ENCODE measurements around the gene TTL. TPM values are rescaled to one million over a fixed set of nuclear protein-coding genes. Genes with fewer than 3 reads are reported as not detected.

The TTL gene
- polyA plus RNA-seq, 3 donors: 2.7 to 13.9 (median 5.4) TPM

GRCh38 chr2:112459372-112459771, 22.6 kb upstream of the TTL start:
- TF ChIP-seq CTCF (IDR thresholded peaks at IDR 0.05): no peak
- peaks cover 0 to 2% of the 10 kb centered on the region in 2 donors for H3K27me3 ChIP-seq (ENCODE audit: control insufficient read depth in 2 of 2, insufficient read depth in 2 of 2, low read length in 2 of 2)
- no peaks in the 10 kb centered on the region for H3K36me3 ChIP-seq (replicated peaks in 1 of 2; ENCODE audit: control insufficient read depth in 1 of 2, insufficient read depth in 2 of 2, low read length in 2 of 2)
- peaks cover 0 to 5% (median 5%) of the 10 kb centered on the region in 3 donors for H3K27me3 Mint-ChIP-seq (ENCODE audit: low read depth in 3 of 3)
- no peak overlapping the region for H3K9ac ChIP-seq (ENCODE audit: insufficient read depth, low read length, poor library complexity, severe bottlenecking)
- H3K9me3 Mint-ChIP-seq: peaks cover 0 to 6% (median 2%) of the 10 kb centered on the region in 7 donors
- intact Hi-C loops (cut with micrococcal nuclease): no loop called here
- H3K79me2 ChIP-seq (ENCODE audit: insufficient read depth, low read length): no peaks in the 10 kb centered on the region
- H3K4me2 ChIP-seq (replicated peaks; ENCODE audit: extremely low read depth, low read length, poor library complexity, severe bottlenecking): no peak overlapping the region
- no peak overlapping the region for H3K27ac ChIP-seq (ENCODE audit: low read depth in 1 of 2, low read length in 2 of 2)
- no peaks in the 10 kb centered on the region for H3K9me3 ChIP-seq (replicated peaks in 1 of 2; ENCODE audit: control insufficient read depth in 1 of 2, insufficient read depth in 1 of 2, low read length in 2 of 2)
- no peaks in the 10 kb centered on the region for H3K4me1 Mint-ChIP-seq
- H3K27ac Mint-ChIP-seq: no peak overlapping the region
- H3K36me3 Mint-ChIP-seq: no peaks in the 10 kb centered on the region
- no peak overlapping the region for H3K4me3 ChIP-seq (replicated peaks in 1 of 3; ENCODE audit: low read depth in 2 of 3, low read length in 3 of 3)
- no peaks in the 10 kb centered on the region for H4K20me1 ChIP-seq (ENCODE audit: insufficient read depth, low read length)
- H2AFZ ChIP-seq (ENCODE audit: insufficient read depth, low read depth, low read length, poor library complexity, severe bottlenecking): no peak overlapping the region
- no peak overlapping the region for H3K4me3 Mint-ChIP-seq
- no peaks in the 10 kb centered on the region for H3K4me1 ChIP-seq (ENCODE audit: control insufficient read depth in 1 of 2, insufficient read depth in 2 of 2, low read length in 2 of 2)
- 100% methylated on average over 1 of the region's 1 CpG for WGBS (ENCODE audit: insufficient coverage)
- no peak for DNase-seq

- Mint-ChIP-seq H3K36me3 (no peaks in the 10 kb centered on the region), H3K4me3 (no peak overlapping the region), H3K9me3 (peaks cover 0 to 6% (median 1%) of the 10 kb centered on the region in 7 donors), H3K4me1 (no peaks in the 10 kb centered on the region), H3K27me3 (ENCODE audit: low read depth in 3 of 3) (peaks cover 5 to 8% (median 6%) of the 10 kb centered on the region in 3 donors), H3K27ac (no peak overlapping the region)
- Histone ChIP-seq H3K9me3 (replicated peaks in 1 of 2; ENCODE audit: control insufficient read depth in 1 of 2, insufficient read depth in 1 of 2, low read length in 2 of 2) (no peaks in the 10 kb centered on the region), H3K79me2 (ENCODE audit: insufficient read depth, low read length) (no peaks in the 10 kb centered on the region), H3K27ac (ENCODE audit: low read depth in 1 of 2, low read length in 2 of 2) (no peak overlapping the region), H3K4me1 (ENCODE audit: control insufficient read depth in 1 of 2, insufficient read depth in 2 of 2, low read length in 2 of 2) (no peaks in the 10 kb centered on the region), H4K20me1 (ENCODE audit: insufficient read depth, low read length) (no peaks in the 10 kb centered on the region), H3K27me3 (ENCODE audit: control insufficient read depth in 2 of 2, insufficient read depth in 2 of 2, low read length in 2 of 2) (peaks cover 0 to 2% of the 10 kb centered on the region in 2 donors), H3K4me3 (replicated peaks in 1 of 3; ENCODE audit: low read depth in 2 of 3, low read length in 3 of 3) (no peak overlapping the region), H2AFZ (ENCODE audit: insufficient read depth, low read depth, low read length, poor library complexity, severe bottlenecking) (no peak overlapping the region), H3K9ac (ENCODE audit: insufficient read depth, low read length, poor library complexity, severe bottlenecking) (no peak overlapping the region), H3K4me2 (replicated peaks; ENCODE audit: extremely low read depth, low read length, poor library complexity, severe bottlenecking) (no peak overlapping the region), H3K36me3 (replicated peaks in 1 of 2; ENCODE audit: control insufficient read depth in 1 of 2, insufficient read depth in 2 of 2, low read length in 2 of 2) (no peaks in the 10 kb centered on the region)
- DNase-seq: no peak
- no CpG with 5 or more reads among the region's 5 CpGs for WGBS (ENCODE audit: insufficient coverage)
- intact Hi-C loops (cut with micrococcal nuclease): no loop called here
- TF ChIP-seq CTCF (IDR thresholded peaks at IDR 0.05): no peak
Observed at GRCh38 chr2:112462178-112462577, 19.8 kb upstream of the TTL start.

All from CD14-positive monocyte (primary cell).